Measurements from ENCODE around the gene SLC25A21.

SLC25A21 gene

DNA sequence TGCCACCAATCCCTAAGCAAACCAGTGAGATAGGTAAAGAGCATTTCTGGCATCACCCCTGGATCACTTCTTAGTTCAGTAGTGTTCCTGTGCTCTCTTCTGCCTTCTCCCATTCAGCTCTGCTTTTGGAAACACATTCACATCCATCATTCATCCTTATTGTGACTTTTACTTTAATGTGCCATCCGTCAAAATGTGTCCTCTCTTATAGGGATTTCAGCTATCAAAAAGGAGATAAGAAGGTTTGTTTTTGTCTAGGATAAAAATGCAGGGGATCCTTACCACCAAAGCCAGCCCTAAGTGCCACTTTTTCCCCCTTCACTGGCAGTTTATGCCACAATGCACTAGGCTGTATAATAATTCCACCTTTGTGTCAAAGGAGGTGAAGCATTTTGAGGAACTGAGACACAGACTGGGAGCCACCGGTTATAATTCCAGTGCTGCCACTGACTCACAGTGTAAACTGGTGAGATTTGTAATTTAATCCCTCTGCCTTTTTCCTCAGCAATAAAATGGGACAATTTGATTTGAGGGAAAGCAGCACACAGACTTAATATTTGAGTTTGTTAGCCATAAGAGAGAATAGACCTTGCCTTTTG lies 352.2 kb downstream of the SLC25A21 start:
- Histone ChIP-seq H3K36me3 (ENCODE audit: low read length) (no peaks in the 10 kb centered on the region), H3K27ac (ENCODE audit: low read depth, low read length) (no peak overlapping the region), H3K9me2 (replicated peaks; ENCODE audit: insufficient read depth, low read length) (no peaks in the 10 kb centered on the region), H3F3A (ENCODE audit: insufficient read depth) (no peaks in the 10 kb centered on the region), H3K4me2 (ENCODE audit: low read depth, low read length, poor library complexity, severe bottlenecking) (no peak overlapping the region), H2AFZ (ENCODE audit: low read depth, low read length, severe bottlenecking) (no peak overlapping the region), H3K9me3 (ENCODE audit: insufficient read depth, low read length) (no peaks in the 10 kb centered on the region), H3K9ac (ENCODE audit: low read length) (no peak overlapping the region), H3K27me3 (ENCODE audit: low read length) (no peaks in the 10 kb centered on the region), H3K4me3 (ENCODE audit: insufficient read depth, low read length, poor library complexity, severe bottlenecking) (no peak overlapping the region), H4K20me1 (ENCODE audit: low read depth, low read length) (no peaks in the 10 kb centered on the region), H3K79me2 (ENCODE audit: insufficient read depth, low read length) (no peaks in the 10 kb centered on the region)
- TF ChIP-seq, protein P1, sequence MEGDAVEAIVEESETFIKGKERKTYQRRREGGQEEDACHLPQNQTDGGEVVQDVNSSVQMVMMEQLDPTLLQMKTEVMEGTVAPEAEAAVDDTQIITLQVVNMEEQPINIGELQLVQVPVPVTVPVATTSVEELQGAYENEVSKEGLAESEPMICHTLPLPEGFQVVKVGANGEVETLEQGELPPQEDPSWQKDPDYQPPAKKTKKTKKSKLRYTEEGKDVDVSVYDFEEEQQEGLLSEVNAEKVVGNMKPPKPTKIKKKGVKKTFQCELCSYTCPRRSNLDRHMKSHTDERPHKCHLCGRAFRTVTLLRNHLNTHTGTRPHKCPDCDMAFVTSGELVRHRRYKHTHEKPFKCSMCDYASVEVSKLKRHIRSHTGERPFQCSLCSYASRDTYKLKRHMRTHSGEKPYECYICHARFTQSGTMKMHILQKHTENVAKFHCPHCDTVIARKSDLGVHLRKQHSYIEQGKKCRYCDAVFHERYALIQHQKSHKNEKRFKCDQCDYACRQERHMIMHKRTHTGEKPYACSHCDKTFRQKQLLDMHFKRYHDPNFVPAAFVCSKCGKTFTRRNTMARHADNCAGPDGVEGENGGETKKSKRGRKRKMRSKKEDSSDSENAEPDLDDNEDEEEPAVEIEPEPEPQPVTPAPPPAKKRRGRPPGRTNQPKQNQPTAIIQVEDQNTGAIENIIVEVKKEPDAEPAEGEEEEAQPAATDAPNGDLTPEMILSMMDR (IDR thresholded peaks at IDR 0.05; ENCODE audit: insufficient read depth, low read length, poor library complexity, severe bottlenecking), result no peak
- TF ChIP-seq EZH2phosphoT487 (conservative IDR thresholded peaks at IDR 0.05; ENCODE audit: low read length), result no peak

DNA sequence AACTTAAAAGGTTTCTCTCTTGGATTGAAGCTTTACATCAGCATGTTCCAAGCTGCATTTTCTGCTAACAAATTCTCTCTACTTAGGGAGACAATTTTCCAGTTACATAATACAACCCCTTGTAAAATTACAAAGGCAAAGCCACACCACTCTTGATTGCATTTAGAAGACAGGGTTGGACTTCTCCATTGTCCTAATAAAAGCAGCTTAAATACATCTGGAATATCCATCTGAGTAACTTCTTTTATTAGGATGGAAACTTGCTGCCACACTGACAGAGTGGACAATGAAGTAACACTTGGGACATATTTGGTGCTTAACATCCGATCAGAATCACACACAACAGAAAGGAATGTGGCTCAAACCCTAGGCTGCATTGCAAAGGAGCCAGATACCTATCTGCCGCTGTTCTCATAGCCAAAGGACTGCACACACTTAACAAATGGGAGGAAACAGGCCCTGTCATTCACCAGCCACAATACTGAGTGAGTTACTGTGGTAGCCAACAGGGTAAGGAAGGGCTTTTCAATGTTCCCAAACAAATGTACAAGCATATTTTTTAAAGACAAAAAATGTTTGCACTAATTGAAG lies 353.5 kb downstream of the SLC25A21 start:
- no peaks in the 10 kb centered on the region for H3K9me2 ChIP-seq (replicated peaks; ENCODE audit: insufficient read depth, low read length)
- no peaks in the 10 kb centered on the region for H3F3A ChIP-seq (ENCODE audit: insufficient read depth)
- no peaks in the 10 kb centered on the region for H3K27me3 ChIP-seq (ENCODE audit: low read length)
- no peak overlapping the region for H3K4me2 ChIP-seq (ENCODE audit: low read depth, low read length, poor library complexity, severe bottlenecking)
- H3K4me3 ChIP-seq (ENCODE audit: insufficient read depth, low read length, poor library complexity, severe bottlenecking), result no peak overlapping the region
- H3K36me3 ChIP-seq (ENCODE audit: low read length), result no peaks in the 10 kb centered on the region
- H2AFZ ChIP-seq (ENCODE audit: low read depth, low read length, severe bottlenecking), result no peak overlapping the region
- H3K27ac ChIP-seq (ENCODE audit: low read depth, low read length), result no peak overlapping the region
- no peaks in the 10 kb centered on the region for H4K20me1 ChIP-seq (ENCODE audit: low read depth, low read length)
- no peak overlapping the region for H3K9ac ChIP-seq (ENCODE audit: low read length)
- H3K9me3 ChIP-seq (ENCODE audit: insufficient read depth, low read length), result no peaks in the 10 kb centered on the region
- TF ChIP-seq, protein P1 (IDR thresholded peaks at IDR 0.05; ENCODE audit: insufficient read depth, low read length, poor library complexity, severe bottlenecking), result no peak
- no peak for TF ChIP-seq EZH2phosphoT487 (conservative IDR thresholded peaks at IDR 0.05; ENCODE audit: low read length)
- no peaks in the 10 kb centered on the region for H3K79me2 ChIP-seq (ENCODE audit: insufficient read depth, low read length)

DNA sequence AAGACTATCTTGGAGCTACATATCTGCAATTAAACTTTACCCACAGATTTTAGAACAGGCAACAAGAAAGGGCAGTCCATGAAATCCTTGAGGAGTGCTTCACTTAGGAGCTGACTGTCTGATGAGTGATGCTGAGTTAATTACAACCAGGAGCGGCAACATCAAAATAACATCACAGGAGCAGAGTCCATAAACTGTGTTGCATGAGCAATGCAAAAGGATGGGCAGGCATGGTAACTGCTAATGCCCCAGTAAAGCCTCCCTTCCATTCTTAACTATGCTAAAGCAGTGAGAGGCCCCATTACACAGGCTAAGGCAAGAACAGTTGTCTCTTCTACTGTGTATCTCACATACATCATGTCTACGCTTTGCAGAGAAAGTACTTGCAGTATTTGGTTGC lies 354.2 kb downstream of the SLC25A21 start:
- no peak overlapping the region for H3K9ac ChIP-seq (ENCODE audit: low read length)
- H3K27ac ChIP-seq (ENCODE audit: low read depth, low read length), result no peak overlapping the region
- no peak overlapping the region for H3K4me3 ChIP-seq (ENCODE audit: insufficient read depth, low read length, poor library complexity, severe bottlenecking)
- H3K9me3 ChIP-seq (ENCODE audit: insufficient read depth, low read length), result no peaks in the 10 kb centered on the region
- no peaks in the 10 kb centered on the region for H4K20me1 ChIP-seq (ENCODE audit: low read depth, low read length)
- TF ChIP-seq, protein P1 (IDR thresholded peaks at IDR 0.05; ENCODE audit: insufficient read depth, low read length, poor library complexity, severe bottlenecking), result no peak
- no peak for TF ChIP-seq EZH2phosphoT487 (conservative IDR thresholded peaks at IDR 0.05; ENCODE audit: low read length)
- H3F3A ChIP-seq (ENCODE audit: insufficient read depth), result no peaks in the 10 kb centered on the region
- H3K27me3 ChIP-seq (ENCODE audit: low read length), result no peaks in the 10 kb centered on the region
- no peak overlapping the region for H3K4me2 ChIP-seq (ENCODE audit: low read depth, low read length, poor library complexity, severe bottlenecking)
- H2AFZ ChIP-seq (ENCODE audit: low read depth, low read length, severe bottlenecking), result no peak overlapping the region
- H3K79me2 ChIP-seq (ENCODE audit: insufficient read depth, low read length), result no peaks in the 10 kb centered on the region
- H3K9me2 ChIP-seq (replicated peaks; ENCODE audit: insufficient read depth, low read length), result no peaks in the 10 kb centered on the region
- H3K36me3 ChIP-seq (ENCODE audit: low read length), result peaks cover 3% of the 10 kb centered on the region; the same call in 1 of the 2 replicates

Data from SU-DHL-6 (cell line).